K562 (cell line): ENCODE measurements around the gene ACOT9. TPM values are rescaled to one million over a fixed set of nuclear protein-coding genes. Genes with fewer than 3 reads are reported as not detected.
A peak's percentile ranks its signal among the peaks of the same experiment; 100 is the strongest.

Source experiments
- BRD4 ChIP-seq: fragments of 200-600 bp; sonication (generic); IDR thresholded peaks from 2 replicates; pipeline ENCODE4 v1.6.1; 2017; ENCODE audit warnings: inconsistent platforms
- CCNT2 ChIP-seq: IDR thresholded peaks from 2 replicates; pipeline ENCODE4 v1.6.1; 2011; ENCODE audit warnings: borderline replicate concordance, low read depth, mild to moderate bottlenecking, moderate library complexity, mixed read lengths, low read length; ENCODE audit not compliant: insufficient read length; ENCODE audit errors: extremely low read depth
- ETV5 ChIP-seq: sonication (generic); formaldehyde crosslinking; IDR thresholded peaks from 2 replicates; pipeline ENCODE4 v1.4.0; 2020; ENCODE audit warnings: low read depth, mild to moderate bottlenecking, missing genetic modification reagents
- FUS ChIP-seq: fragments of 200-400 bp; formaldehyde crosslinking; optimal IDR thresholded peaks from 2 replicates; pipeline ENCODE3; 2017; ENCODE audit warnings: low read depth, low read length
- NONO ChIP-seq, 2 experiments: fragments of 200-400 bp in 1 of 2; fragments of 450-650 bp in 1 of 2; formaldehyde crosslinking in 1 of 2; IDR thresholded peaks; 2 replicates each; pipeline ENCODE4 v1.6.1; 2017; ENCODE audit warnings: low read depth in 2 of 2, mild to moderate bottlenecking in 2 of 2, moderate library complexity in 2 of 2, low read length in 1 of 2
- PHF21A ChIP-seq: fragments of 450-650 bp; IDR thresholded peaks from 2 replicates; pipeline ENCODE4 v1.6.1; 2017; ENCODE audit warnings: low read depth, borderline replicate concordance
- RBFOX2 ChIP-seq: fragments of 200-400 bp; formaldehyde crosslinking; IDR thresholded peaks from 2 replicates; pipeline ENCODE4 v1.6.1; 2017; ENCODE audit warnings: low read depth, mild to moderate bottlenecking, low read length, moderate library complexity
- SMARCE1 ChIP-seq: fragments of 450-650 bp; IDR thresholded peaks from 2 replicates; pipeline ENCODE4 v1.7.1; 2016; ENCODE audit warnings: mild to moderate bottlenecking
- SUPT5H ChIP-seq: fragments of 450-650 bp; IDR thresholded peaks from 2 replicates; pipeline ENCODE4 v1.6.1; 2016
- ZKSCAN1 ChIP-seq: fragments of 150-350 bp; IDR thresholded peaks from 2 replicates; pipeline ENCODE4 v1.6.1; 2016; ENCODE audit warnings: low read depth, low read length
- ZNF311 ChIP-seq: fragments of 250-450 bp; sonication (Bioruptor Pico); IDR thresholded peaks from 2 replicates; pipeline ENCODE4 v1.4.0; 2020; ENCODE audit warnings: mild to moderate bottlenecking, moderate library complexity
- ZNF436 ChIP-seq: fragments of 250-450, 450-650 bp; sonication (Bioruptor Pico); formaldehyde crosslinking; IDR thresholded peaks from 2 replicates; pipeline ENCODE4 v1.7.0; 2020; ENCODE audit warnings: mild to moderate bottlenecking
- polyA plus RNA-seq, 8 experiments: library from polyadenylated mRNA; depleted of rRNA in 4 of 8; stranded (reverse) in 5 of 8; unstranded in 3 of 8; fragments of >200 nt; fragmentation: Nextera tagmentation in 2 of 8; fragmentation: Illumina TruSeq in 1 of 8; extraction: Ambion mirVana in 2 of 8; extraction: Trizol in 1 of 8; gene quantifications; 2 replicates each; pipeline versions ENCODE4 v1.2.1 to v1.2.3, GENCODE V29; 2011 to 2014; ENCODE audit warnings: inconsistent platforms in 1 of 8, missing spikeins in 1 of 8
- total RNA-seq, 7 experiments: library from RNA; depleted of rRNA in 6 of 7; stranded (reverse); fragments of >200 nt in 6 of 7; fragmentation: Illumina TruSeq in 2 of 7; extraction: Trizol in 2 of 7; gene quantifications; 2 replicates each; pipeline versions ENCODE4 v1.2.1 to v1.2.3, GENCODE V29; 2011 to 2021; ENCODE audit warnings: low replicate concordance in 1 of 7
- TF ChIP-seq, protein P1 (sequence below): fragments of 450-650 bp; IDR thresholded peaks from 2 replicates; pipeline ENCODE4 v1.6.1; 2018; ENCODE audit not compliant: partially characterized antibody
- TF ChIP-seq, protein P2 (sequence below): fragments of 200-800 bp; sonication (Bioruptor generic); IDR thresholded peaks from 2 replicates; pipeline ENCODE4 v1.6.1; 2017; ENCODE audit warnings: missing genetic modification characterization, missing compliant biosample characterization
- TF ChIP-seq, protein P3 (sequence below): fragments of 250-450 bp; sonication (Bioruptor Pico); IDR thresholded peaks from 2 replicates; pipeline ENCODE4 v1.9.0; 2021; ENCODE audit warnings: mild to moderate bottlenecking
- TF ChIP-seq, protein P4 (sequence below): sonication (generic); formaldehyde crosslinking; IDR thresholded peaks from 2 replicates; pipeline ENCODE4 v1.8.0; 2022; ENCODE audit warnings: mild to moderate bottlenecking, missing genetic modification reagents
- TF ChIP-seq, protein P5 (sequence below): fragments of 150-350 bp; IDR thresholded peaks from 2 replicates; pipeline ENCODE4 v1.6.1; 2014; ENCODE audit warnings: low read depth, mild to moderate bottlenecking, low read length, borderline replicate concordance

Gene ACOT9
- total and polyA plus RNA-seq, 9 of the 15 experiments (the other 6 are each of a cell fraction or from before 2014, with no cell fraction given) = 31.2 to 80.9 (median 45.3) TPM

DNA sequence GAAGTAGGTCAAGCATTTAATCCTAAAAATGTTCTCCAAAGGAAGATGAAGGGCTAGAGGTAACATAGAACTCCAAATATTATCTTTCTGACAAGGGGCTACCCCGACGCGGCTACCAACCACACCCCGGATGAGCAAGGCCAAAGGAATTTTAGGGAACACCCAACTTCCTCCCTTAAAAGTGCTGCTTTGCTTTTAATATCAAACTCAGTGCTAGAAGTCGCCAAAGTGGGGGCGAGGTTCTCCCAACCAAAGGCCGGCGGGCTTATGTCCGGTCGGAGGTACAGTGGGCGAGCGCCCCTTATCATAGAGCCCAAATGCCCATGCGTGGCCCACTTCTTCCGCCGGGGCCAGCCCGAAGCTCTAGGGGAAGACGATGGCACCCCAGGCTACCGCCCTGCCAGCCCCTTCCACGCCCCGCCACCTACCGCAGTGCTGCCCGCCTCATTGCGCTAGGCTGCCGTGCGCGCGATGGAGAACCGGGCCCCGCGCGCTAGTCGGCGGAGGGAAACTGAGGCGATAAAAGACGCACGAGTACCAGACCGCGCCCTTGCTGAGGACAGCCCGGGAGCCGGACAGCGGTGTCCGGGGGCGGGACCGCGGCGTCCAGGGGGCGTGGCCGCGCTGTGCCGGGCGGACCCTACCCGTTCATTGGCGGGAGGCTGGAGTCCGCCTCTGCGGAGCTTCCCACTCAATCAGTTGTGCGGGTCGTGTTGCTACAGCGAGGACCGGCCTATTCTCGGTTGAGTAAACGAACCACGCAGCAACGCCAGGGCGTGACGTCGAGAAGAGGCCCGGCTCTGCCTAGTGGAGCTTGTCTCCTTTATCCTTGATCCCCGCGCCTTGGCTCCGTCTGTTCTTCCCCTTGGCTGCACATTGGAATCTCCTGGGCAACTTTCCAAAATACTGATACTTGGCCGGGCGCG is at the start of gene ACOT9 (continued):
- TF ChIP-seq, protein P1, sequence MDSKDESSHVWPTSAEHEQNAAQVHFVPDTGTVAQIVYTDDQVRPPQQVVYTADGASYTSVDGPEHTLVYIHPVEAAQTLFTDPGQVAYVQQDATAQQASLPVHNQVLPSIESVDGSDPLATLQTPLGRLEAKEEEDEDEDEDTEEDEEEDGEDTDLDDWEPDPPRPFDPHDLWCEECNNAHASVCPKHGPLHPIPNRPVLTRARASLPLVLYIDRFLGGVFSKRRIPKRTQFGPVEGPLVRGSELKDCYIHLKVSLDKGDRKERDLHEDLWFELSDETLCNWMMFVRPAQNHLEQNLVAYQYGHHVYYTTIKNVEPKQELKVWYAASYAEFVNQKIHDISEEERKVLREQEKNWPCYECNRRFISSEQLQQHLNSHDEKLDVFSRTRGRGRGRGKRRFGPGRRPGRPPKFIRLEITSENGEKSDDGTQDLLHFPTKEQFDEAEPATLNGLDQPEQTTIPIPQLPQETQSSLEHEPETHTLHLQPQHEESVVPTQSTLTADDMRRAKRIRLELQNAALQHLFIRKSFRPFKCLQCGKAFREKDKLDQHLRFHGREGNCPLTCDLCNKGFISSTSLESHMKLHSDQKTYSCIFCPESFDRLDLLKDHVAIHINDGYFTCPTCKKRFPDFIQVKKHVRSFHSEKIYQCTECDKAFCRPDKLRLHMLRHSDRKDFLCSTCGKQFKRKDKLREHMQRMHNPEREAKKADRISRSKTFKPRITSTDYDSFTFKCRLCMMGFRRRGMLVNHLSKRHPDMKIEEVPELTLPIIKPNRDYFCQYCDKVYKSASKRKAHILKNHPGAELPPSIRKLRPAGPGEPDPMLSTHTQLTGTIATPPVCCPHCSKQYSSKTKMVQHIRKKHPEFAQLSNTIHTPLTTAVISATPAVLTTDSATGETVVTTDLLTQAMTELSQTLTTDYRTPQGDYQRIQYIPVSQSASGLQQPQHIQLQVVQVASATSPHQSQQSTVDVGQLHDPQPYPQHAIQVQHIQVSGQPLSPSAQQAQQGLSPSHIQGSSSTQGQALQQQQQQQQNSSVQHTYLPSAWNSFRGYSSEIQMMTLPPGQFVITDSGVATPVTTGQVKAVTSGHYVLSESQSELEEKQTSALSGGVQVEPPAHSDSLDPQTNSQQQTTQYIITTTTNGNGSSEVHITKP = peak; percentile 97
- TF ChIP-seq RBFOX2 (peak; percentile 88), SMARCE1 (peak; percentile 61; the same call in 1 of the 2 replicates), ZNF436 (no peak), CCNT2 (peak; percentile 57), ETV5 (peak; percentile 42; the same call in 1 of the 2 replicates), BRD4 (no peak), ZKSCAN1 (no peak), FUS (no peak), ZNF311 (no peak), PHF21A (0 out of 2 replicates have a peak, but pooled peaks have one; percentile 30), NONO (IDR thresholded peaks at IDR 0.05; ENCODE audit: low read depth in 2 of 2, low read length in 1 of 2) (peak in 1 of 2 experiments; percentile 92; a peak in 2 of 4 replicates), SUPT5H (peak; percentile 76)
- TF ChIP-seq, protein P2, sequence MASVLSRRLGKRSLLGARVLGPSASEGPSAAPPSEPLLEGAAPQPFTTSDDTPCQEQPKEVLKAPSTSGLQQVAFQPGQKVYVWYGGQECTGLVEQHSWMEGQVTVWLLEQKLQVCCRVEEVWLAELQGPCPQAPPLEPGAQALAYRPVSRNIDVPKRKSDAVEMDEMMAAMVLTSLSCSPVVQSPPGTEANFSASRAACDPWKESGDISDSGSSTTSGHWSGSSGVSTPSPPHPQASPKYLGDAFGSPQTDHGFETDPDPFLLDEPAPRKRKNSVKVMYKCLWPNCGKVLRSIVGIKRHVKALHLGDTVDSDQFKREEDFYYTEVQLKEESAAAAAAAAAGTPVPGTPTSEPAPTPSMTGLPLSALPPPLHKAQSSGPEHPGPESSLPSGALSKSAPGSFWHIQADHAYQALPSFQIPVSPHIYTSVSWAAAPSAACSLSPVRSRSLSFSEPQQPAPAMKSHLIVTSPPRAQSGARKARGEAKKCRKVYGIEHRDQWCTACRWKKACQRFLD (CRISPR knock-in tag) = peak; percentile 73; the same call in 1 of the 2 replicates
- TF ChIP-seq, protein P3, sequence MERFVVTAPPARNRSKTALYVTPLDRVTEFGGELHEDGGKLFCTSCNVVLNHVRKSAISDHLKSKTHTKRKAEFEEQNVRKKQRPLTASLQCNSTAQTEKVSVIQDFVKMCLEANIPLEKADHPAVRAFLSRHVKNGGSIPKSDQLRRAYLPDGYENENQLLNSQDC = no peak
- TF ChIP-seq, protein P4, sequence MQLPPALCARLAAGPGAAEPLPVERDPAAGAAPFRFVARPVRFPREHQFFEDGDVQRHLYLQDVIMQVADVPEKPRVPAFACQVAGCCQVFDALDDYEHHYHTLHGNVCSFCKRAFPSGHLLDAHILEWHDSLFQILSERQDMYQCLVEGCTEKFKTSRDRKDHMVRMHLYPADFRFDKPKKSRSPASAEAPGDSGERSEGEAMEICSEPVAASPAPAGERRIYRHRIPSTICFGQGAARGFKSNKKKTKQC (CRISPR knock-in tag) = peak; percentile 49; the same call in 1 of the 2 replicates
- TF ChIP-seq, protein P5, sequence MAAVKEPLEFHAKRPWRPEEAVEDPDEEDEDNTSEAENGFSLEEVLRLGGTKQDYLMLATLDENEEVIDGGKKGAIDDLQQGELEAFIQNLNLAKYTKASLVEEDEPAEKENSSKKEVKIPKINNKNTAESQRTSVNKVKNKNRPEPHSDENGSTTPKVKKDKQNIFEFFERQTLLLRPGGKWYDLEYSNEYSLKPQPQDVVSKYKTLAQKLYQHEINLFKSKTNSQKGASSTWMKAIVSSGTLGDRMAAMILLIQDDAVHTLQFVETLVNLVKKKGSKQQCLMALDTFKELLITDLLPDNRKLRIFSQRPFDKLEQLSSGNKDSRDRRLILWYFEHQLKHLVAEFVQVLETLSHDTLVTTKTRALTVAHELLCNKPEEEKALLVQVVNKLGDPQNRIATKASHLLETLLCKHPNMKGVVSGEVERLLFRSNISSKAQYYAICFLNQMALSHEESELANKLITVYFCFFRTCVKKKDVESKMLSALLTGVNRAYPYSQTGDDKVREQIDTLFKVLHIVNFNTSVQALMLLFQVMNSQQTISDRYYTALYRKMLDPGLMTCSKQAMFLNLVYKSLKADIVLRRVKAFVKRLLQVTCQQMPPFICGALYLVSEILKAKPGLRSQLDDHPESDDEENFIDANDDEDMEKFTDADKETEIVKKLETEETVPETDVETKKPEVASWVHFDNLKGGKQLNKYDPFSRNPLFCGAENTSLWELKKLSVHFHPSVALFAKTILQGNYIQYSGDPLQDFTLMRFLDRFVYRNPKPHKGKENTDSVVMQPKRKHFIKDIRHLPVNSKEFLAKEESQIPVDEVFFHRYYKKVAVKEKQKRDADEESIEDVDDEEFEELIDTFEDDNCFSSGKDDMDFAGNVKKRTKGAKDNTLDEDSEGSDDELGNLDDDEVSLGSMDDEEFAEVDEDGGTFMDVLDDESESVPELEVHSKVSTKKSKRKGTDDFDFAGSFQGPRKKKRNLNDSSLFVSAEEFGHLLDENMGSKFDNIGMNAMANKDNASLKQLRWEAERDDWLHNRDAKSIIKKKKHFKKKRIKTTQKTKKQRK = no peak
